GM12878 (cell line): ENCODE measurements around the gene OR4D6.

Experiments
- ASH2L ChIP-seq: fragments of 300-600, 200-600 bp; sonication (generic); IDR thresholded peaks from 2 replicates; pipeline ENCODE4 v1.6.1; 2017; ENCODE audit warnings: low read depth, mild to moderate bottlenecking, borderline replicate concordance
- HDAC6 ChIP-seq: fragments of 200-600 bp; sonication (generic); IDR thresholded peaks from one replicate; pipeline ENCODE4 v1.8.0; 2017; ENCODE audit warnings: antibody characterized with exemption; ENCODE audit not compliant: unreplicated experiment
- LARP7 ChIP-seq: fragments of 450-650 bp; IDR thresholded peaks from 2 replicates; pipeline ENCODE4 v1.6.1; 2017; ENCODE audit warnings: mild to moderate bottlenecking
- POLR2A ChIP-seq: IDR thresholded peaks from 2 replicates; pipeline ENCODE4 v1.6.1; 2011; ENCODE audit warnings: low read depth, mild to moderate bottlenecking, low read length
- RAD51 ChIP-seq: fragments of 450-650 bp; IDR thresholded peaks from 2 replicates; pipeline ENCODE4 v1.6.1; 2016; ENCODE audit warnings: moderate library complexity, mild to moderate bottlenecking, inconsistent platforms
- RFX5 ChIP-seq: IDR thresholded peaks from 2 replicates; pipeline ENCODE4 v1.6.1; 2011; ENCODE audit warnings: low read depth, low read length, improper control_type of control experiment
- SUZ12 ChIP-seq: fragments of 200-600 bp; sonication (generic); IDR thresholded peaks from one replicate; pipeline ENCODE4 v1.6.1; 2018; ENCODE audit warnings: antibody characterized with exemption, mild to moderate bottlenecking; ENCODE audit not compliant: unreplicated experiment
- TARDBP ChIP-seq: IDR thresholded peaks from 2 replicates; pipeline ENCODE4 v1.6.1; 2016; ENCODE audit warnings: borderline replicate concordance

DNA sequence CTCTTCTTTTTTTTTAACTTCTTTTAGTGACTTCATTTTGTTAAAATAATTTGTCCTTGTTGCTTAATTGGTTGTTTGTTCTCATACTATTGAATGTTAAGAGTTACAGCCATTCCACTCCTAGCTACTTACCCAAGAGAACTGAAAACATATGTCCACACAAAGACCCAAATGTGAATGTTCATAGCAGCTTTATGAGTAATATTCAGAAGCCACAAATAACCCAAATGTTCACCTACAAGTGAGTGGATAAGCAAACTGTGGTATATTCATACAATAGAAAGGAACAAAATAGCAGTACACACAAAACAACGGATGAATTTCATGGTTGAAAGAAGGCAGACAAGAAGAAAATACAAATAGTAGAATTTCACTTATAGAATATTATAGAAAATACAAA, 45.2 kb downstream of the OR4D6 start:
- no peak for TF ChIP-seq POLR2A
- no peak for TF ChIP-seq LARP7
- no peak for TF ChIP-seq RFX5
- no peak for TF ChIP-seq HDAC6
- TF ChIP-seq ASH2L, result no peak
- no peak for TF ChIP-seq RAD51
- no peak for TF ChIP-seq SUZ12
- TF ChIP-seq TARDBP, result no peak
